HG03045 (cell line): ENCODE results near the gene HSD17B10.
"Not testable (repeated sequence)": the region's sequence is repeated elsewhere in the genome, so short reads cannot be mapped to it uniquely, and the experiment has no call there.

Experiments
- ATAC-seq: cut with Tn5 transposase; IDR thresholded peaks from one replicate; pipeline ENCODE4 v1.9.1; 2021; ENCODE audit warnings: mild to moderate bottlenecking, moderate library complexity; ENCODE audit not compliant: unreplicated experiment

HSD17B10 gene

DNA sequence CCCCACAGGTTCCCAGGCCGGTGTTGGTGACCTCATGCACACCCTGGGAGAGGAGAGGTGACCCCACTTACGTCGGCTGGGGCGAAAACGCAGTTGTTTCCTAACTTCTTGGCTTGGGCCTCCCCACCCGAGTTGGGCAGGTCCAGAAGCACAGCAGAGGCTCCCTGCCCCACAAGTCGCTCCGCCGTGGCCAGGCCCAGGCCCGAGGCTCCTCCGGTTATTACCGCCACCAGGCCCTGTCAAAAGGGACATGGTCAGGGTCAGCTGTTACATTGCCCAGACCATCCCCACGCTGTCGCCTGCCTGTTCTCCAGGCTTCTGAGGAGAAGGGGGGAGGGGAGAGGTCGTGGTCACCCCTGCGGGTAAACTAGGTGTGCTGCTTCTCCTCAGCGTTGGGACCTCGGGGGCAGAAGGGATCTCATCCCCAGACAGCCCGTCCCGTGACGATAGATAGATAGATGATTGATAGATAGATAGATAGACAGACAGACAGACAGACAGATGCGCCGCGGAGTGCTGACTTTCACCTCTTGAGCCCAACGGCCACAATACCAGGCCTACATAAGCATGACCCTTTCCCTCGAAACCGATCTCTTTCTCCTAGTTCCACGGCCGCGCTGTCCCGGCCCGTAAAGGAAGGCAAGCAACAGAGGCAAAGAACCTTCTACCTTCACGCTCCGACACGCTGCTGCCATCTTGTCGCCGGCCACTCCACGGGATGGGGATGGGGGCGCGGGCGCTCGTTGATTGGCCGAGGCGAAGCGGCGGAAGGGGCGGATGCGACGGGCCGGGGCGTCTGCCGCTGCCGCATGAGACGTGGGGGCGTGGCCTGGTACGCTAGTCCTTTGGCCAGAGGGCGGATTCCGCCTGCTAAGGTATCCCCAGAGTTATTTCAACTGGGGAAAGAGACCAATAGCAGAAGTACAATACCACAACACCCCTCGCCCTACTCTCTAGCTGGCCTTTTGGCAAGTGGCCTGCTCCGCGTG is at the start of gene HSD17B10:
TSS of gene HSD17B10 (minus strand) at position 720 of the 989 bp plus-strand sequence. CDS start at position 695, 25 bp downstream.
- ATAC-seq, result peak; percentile 96

DNA sequence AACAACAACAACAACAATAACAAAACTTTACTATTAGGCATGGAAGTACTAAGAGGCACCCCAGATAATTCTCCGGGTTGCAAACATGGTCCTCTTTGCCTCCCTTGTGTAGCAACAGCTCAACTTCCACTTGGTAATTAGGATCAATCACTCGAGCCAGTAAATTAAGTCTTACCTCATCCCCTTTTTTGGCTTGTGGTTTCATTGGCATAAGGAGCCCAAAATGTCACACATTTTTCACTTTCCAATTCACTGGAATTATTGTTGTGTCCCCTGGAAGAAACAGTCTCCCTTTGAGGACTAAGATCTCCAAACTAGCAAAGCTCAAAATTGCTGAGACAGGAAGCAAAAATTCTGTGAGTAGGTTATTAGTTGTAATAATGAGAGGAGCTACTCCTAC is 49.2 kb upstream of the HSD17B10 start:
- no peak for ATAC-seq

DNA sequence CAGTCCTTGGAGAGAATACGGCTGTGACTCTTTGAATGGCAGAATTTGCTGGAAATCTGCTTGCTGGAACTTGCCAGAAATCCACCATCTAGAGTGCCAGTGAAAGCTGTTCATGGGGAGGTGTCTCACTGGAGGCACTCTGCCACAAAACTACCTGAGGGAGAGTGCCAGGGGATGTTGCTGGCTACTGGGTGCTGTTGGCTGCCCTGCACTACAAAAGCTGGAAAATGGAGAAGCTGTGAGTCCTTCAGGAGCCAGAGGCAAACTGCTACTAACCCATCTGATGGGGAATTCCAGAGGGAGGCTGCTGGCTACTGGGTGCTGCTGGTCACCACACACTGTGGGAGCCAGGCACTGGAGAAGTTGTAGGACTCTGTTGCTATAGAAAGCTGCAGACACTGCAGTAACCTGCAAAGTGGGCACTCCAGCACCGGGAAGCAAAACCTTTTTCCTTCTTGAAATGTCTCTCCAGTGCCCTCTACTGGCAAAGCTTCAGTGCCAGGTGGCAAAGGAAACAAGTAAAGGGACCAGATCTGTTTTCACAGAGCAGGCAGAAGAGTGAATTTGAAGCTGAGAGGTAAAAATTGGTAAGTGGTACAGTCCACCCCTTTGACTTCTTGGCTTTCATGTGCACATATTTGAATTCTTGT is 47.8 kb upstream of the HSD17B10 start:
- ATAC-seq, result no peak

DNA sequence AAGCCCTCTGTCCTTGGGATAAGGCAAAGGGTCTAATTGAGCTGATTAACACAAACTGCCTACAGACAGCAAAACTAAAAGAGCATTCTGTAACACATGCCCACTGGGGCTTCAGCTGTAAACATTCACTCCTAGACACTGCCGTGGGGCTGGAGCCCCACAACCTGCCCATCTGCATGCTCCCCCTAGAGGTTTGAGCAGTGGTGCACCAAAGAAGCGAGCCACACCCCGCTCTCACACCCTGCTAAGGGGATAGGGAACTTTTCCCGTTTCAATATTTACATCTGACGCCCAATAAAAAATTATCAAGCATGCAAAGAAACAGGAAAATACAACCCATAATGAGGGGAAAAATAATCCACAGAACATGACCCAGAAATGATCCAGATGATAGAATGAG is 46.9 kb upstream of the HSD17B10 start:
- no peak for ATAC-seq

DNA sequence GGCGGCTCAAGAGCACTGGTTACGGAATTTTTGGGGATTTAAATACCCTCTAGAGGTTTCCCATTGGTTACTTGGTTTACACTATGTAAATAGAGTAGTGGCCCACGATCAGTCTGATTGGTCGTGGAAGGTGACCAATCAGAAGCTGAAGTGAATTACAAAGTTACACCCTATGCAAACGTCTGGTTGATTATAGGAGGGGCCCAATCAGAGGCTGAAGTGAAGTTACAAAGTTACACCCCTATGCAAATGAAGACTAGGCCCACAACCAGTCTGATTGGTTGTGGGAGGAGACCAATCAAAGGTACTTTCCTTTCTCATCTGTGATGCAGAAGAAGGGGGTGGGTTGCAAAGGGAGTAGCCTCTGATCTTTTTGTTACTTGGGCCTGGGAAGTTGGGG is 45.1 kb upstream of the HSD17B10 start:
- no peak for ATAC-seq

DNA sequence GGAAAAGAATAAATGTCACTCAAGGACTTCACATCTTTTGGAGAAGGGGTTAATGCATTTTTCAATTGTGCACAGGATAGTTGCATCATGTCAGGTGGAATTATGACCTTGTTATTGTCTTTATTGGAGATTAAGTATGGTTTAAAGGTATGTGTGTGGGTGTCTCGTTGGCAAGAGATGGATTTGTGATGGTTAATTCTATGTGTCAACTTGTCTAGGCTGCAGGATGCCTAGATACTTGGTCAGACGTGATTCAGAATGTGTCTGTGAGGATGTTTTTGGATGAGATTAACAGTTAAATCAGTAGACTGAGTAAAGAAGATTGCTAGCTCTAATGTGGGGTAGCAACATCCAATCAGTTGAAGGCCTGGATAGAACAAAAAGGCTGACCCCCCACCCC is 42.2 kb upstream of the HSD17B10 start:
- no peak for ATAC-seq

DNA sequence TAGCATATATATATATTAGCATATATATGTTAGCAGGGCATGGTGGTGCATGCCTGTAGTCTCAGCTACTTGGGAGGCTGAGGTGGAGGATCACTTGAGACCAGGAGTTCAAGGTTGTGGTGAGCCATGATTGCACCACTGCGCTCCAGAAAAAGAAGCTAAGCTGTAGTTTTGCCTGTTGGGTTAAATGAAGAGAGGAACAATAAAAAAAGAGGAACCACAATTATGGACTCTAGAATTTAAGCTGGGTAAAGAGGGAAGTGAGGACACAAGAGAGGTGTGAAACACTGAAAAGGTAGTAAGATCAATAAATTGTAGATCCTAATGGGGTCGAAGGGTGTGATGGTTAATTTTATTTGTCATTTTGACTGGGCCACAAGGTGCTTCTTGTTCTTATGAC is 40.5 kb upstream of the HSD17B10 start:
- ATAC-seq, result no peak

DNA sequence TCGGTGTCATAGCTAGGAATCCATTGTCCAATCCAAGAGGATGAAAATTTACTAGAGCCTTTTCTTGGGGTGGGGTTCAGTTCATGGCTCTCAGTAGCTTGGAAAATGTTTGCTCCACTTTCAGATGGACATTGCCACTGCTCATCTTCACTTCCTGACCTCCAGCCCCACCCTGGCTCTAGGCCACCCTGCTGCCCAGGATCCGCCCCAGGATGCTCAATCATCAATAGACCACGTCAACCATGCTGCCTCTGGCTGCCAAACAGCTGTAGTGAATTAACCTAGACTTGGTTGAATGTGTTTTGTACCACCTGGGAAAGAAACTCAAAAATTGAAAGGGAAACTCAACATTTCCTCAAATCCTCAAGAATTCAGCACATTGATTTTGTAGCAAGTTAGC is 37.2 kb upstream of the HSD17B10 start:
- no peak for ATAC-seq

DNA sequence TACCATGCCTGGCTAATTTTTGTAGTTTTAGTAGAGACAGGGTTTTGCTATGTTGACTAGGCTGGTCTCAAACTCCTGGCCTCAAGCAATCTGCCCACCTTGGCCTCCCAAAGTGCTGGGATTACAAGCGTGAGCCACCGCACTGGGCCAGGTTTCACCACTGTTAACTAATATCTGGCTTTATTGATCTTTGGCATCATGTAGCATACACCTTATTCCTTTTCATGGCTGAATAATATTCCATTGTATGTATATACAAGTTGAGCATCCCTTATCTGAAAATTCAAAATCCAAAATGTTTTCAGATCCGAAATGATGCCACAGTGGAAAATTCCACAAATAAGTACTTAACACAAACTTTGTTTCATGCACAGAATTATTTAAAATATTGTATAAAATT is 34.5 kb upstream of the HSD17B10 start:
- not testable (repeated sequence) for ATAC-seq

DNA sequence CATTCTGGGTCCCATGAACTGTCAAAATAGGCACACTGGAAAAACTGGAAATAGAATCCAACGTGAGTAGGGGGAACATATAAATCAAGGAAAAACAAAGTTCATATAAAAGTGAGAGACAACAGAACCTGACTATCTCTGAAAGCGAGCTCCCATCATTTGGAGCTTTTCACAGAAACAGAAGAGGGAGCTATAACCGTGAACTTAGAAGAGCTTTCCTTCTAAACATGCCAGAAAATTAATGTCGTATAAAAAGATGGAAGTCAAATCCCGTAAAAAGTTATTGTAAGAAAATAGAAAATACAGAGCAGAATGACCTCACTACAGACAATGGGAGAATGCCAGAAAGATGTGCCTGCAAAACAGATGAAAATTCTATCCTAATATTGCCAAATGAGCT is 23.9 kb upstream of the HSD17B10 start:
- no peak for ATAC-seq

DNA sequence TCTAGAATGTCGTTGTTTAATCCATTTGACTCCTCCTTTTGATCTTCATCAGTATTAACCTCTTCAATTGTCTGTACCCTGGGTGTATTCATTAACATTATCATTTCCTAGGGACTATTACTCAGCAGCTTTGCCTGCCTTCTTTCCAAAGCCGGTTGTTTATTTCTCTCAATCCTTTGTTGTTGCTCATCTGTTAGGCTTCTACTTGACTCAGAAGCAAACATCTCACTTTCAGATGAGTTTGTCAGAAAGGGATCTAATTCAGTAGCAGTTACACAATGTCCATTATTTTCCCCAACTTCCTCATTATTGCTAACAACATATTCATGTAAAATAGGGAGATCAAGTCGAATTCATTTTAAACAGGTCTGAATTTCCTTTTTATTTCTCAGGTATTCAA is 22.1 kb upstream of the HSD17B10 start:
- no peak for ATAC-seq

DNA sequence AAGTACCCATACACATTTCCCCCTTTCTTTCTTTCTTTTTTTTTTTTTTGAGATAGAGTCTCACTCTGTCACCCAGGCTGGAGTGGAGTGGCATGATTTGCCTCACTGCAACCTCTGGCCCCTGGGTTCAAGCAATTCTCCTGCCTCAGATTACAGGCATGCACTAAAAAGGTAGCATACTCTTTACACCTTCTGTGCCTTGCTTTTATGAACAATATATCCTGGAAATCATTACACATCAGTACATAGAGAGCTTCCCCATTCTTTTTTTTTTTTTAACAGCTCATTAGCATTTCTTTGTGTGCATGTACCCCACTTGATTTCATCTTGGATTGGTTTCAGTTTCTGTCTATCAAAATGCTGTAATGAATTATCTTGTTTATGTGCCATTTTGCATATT is 18.6 kb upstream of the HSD17B10 start:
- ATAC-seq, result no peak

DNA sequence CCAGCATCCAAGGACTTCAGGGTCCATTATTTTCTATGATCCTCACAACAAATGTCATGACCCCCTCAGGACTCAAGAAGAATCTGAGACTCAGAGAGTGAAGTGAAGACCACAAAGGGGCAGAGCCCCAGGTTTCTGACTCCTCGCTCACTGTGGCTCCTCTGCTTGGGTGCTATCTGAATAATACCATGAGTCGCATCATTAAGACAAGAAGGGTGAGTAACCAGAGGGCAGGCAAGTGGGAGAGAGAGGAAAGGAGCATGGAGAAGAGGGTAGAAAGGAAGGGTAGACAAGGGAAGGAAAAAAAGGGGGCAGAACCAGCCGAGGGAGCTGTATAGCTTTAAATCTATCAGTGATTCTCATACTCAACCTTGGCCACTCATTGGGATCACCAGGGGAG is 15.5 kb upstream of the HSD17B10 start:
- ATAC-seq, result no peak

DNA sequence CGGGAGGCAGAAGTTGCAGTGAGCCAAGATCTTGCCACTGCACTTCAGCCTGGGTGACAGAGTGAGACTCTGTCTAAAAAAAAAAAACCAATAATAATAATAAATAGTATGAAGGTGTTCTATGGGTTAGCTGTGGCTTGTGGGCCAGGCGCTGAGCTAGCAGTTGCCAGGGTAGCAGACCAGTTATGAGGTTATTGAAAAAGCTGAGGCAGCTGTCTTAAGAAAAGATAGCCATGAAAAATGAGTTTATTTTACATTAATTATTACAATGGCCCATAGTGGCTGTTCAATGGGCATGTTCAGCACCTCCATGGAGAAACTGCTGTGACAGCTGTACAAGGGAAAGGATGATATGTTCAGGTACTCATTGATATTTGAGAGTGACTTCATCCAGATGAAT is 13.3 kb upstream of the HSD17B10 start:
- no peak for ATAC-seq

DNA sequence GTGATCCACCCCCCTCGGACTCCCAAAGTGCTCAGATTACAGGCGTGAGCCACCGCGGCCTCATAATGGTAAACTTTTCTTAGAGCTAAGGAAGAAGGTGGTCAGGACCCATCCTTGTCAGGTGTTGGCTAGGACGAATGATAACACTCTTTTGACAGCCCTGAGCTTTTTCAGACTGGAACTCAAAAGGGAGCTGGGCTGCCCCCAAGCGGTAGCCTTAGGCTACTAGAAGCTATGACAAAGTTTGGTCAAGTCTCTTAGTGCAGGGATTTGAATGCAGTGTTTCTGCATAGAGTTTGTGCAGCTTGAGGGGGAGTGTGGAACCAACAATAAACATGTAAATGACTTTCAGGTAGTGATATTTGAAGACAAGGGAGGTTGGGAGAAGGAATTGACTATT is 11.8 kb upstream of the HSD17B10 start:
- no peak for ATAC-seq

DNA sequence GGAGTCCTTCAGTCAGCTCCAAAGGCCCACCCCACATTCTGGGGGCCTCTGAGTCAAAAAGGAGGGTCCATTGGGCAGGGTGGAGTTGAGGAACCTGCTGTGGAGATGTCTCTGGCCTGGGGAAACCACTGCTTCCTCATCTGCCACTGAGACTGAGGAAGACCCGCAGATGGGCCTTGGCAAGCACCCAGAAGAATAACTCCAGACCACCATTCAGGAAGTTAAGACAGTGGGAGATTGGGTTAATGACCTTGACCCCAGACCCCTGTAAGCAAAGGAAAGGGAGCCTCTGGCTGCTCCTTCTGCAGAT is 8.1 kb upstream of the HSD17B10 start:
- ATAC-seq, result no peak

DNA sequence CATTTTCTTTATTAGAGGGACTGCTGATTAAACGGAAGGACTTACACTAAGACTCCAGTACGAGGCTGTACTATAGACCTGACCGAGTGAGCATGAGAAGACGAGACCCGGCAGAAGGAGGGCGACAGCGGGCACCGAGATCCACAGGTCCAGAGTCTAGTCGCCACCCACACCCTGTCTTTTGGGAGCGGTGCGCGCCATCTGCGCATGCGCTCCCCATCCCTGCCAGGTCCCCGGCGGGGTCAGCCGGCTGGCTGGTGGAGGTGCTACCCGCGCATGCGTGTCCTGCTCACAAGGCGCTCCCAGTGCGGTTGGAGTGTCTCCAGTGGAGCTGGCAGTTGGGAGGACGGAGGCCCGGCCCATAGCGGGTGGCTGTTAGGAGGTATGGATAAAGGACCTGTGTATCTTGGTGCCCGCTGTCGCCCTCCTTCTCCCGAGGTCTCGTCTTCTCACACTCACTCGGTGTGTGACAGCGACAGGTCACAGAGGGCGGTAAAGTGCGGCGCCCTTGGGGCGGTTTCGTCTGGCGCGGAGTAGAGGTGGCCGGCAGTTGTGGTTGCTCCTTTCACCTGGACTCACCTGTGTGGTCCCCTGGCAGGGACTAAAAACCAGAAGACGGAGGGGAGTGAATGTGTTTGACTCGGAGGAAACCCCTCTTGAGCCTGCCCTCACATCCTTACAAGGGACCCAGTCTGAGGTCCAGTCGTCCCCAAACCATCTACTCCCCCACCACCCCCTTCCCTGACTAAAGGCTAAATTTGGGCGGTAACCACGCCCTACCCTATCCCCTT is 7.6 kb upstream of the HSD17B10 start:
- ATAC-seq, result peak; percentile 74

DNA sequence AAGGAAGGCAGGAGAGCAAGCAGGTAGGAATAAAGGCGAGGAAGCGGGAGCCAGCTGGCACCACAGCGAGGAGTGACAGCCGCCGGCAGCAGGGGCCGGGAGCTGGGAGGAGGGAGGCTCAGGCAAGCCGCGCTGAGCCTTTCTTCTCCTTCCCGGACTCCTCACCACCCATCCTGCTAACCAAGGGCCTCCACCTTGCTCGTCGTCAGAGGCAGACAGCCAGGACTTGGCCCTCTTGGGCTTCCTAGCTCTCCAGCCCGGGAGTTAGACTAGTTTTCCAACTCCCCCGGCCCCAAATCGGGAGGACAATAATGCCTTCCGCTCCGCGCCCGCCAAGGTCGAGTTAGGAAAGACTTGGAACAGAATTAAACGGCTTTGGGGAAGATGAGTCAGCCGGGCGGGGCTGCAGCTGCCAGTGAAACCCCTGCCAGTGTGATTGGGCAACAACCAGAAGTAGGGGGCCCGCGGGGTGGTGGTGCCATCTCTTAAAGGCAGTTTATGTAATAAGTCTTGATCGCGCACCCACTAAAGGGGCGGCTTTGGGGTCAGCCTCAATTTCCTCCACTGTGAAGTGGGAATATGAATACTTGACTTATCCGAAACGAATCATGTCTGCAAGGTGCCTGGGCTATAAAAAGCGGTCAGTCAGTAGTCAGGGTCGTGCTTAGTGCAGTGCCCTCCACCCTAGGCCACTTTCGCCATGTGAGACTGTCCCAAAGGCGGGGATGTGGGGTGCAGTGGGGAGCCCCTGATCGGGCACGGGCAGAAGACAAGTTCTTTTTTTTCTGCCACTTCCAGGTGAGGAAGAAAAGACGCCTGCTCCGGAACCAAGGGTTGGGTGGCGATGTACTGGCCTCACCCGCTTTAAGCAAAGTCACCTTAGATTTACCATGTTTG is 6.7 kb upstream of the HSD17B10 start:
- no peak for ATAC-seq

DNA sequence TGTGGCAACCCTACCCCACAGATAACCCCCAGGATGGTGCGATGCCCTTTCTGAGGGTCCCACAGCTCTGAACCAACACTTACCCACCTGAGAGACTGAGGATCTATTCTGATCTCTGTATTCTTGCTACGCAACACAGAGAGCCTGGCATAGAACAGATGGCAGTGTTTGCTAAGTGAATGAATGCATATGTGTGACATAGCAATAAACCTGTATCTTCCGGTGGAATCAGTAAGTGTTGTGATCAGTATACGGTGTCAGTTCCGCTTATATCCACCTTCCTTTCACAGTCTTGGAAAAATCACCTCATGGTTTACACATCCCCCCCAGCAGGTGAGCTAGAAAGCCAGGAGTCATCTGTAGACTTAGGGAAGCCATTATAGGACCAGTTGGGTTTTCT is 5.9 kb upstream of the HSD17B10 start:
- ATAC-seq, result no peak

DNA sequence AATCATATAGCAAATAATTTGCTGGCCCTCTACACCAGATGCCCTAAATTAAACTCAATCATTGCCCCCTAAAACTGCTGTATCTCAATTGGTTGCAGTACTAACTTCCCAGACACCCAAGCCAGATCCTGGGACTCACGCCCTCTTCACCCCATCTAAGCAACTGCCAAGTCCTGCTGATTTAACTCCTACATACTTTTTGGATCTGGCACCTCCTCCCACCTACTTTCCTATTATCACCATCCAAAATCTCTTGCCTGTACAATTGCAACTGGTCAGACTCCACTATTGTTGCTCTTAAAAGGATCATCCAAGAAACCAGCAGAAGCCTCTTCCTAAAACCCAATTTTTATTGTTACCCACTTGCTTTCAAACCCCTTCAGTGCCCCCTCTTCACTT is 4.7 kb upstream of the HSD17B10 start:
- no peak for ATAC-seq
